Measurements from ENCODE around the gene PER1.

PER1 gene

GRCh38 chr17:8140065-8141029 is 11.9 kb downstream of the PER1 start:
- DNase-seq (ENCODE audit: low read depth in 3 of 3): no peak

GRCh38 chr17:8138672-8139371 is 13.4 kb downstream of the PER1 start:
- DNase-seq (ENCODE audit: low read depth in 3 of 3): peak; percentile 93 to 98 (median 97)

- no peak for DNase-seq (ENCODE audit: low read depth in 3 of 3)
Measured at GRCh38 chr17:8138374-8138671, 13.9 kb downstream of the PER1 start.

- DNase-seq (ENCODE audit: low read depth in 3 of 3): no peak
Measured at GRCh38 chr17:8137645-8138373, 14.4 kb downstream of the PER1 start.

- no peak for DNase-seq (ENCODE audit: low read depth in 3 of 3)
Measured at GRCh38 chr17:8133941-8134340, 18.3 kb downstream of the PER1 start.

GRCh38 chr17:8133399-8133798 is 18.8 kb downstream of the PER1 start:
- DNase-seq (ENCODE audit: low read depth in 3 of 3): no peak

- DNase-seq (ENCODE audit: low read depth in 3 of 3): no peak
Measured at GRCh38 chr17:8131844-8132441, 20.3 kb downstream of the PER1 start.

GRCh38 chr17:8128125-8128784 is 23.9 kb downstream of the PER1 start:
- no peak for DNase-seq (ENCODE audit: low read depth in 3 of 3)

GRCh38 chr17:8126491-8127066 is 25.6 kb downstream of the PER1 start:
- DNase-seq (ENCODE audit: low read depth in 3 of 3): peak in 1 of 3 experiments; percentile 59

GRCh38 chr17:8125947-8126490 is 26.2 kb downstream of the PER1 start:
- peak in 1 of 3 experiments; percentile 16 for DNase-seq (ENCODE audit: low read depth in 3 of 3)

- DNase-seq (ENCODE audit: low read depth in 3 of 3): peak; percentile 85 to 89 (median 88)
Measured at GRCh38 chr17:8125154-8125946, 26.9 kb downstream of the PER1 start.

GRCh38 chr17:8124350-8125153 is 27.7 kb downstream of the PER1 start:
- DNase-seq (ENCODE audit: low read depth in 3 of 3): peak in 1 of 3 experiments; percentile 24

- no peak for DNase-seq (ENCODE audit: low read depth in 3 of 3)
Measured at GRCh38 chr17:8123695-8124349, 28.4 kb downstream of the PER1 start, which contains the start of gene HES7. Gene HES7, minus strand, starts transcription at chr17:8124106. Its CDS starts 22 bp downstream, at chr17:8124084.

GRCh38 chr17:8122924-8123694 is 29.1 kb downstream of the PER1 start:
- DNase-seq (ENCODE audit: low read depth in 3 of 3): peak in 1 of 3 experiments; percentile 51

GRCh38 chr17:8122422-8122923 is 29.7 kb downstream of the PER1 start:
- peak in 1 of 3 experiments; percentile 25 for DNase-seq (ENCODE audit: low read depth in 3 of 3)

GRCh38 chr17:8121681-8122421 is 30.4 kb downstream of the PER1 start:
- DNase-seq (ENCODE audit: low read depth in 3 of 3): peak in 1 of 3 experiments; percentile 66

GRCh38 chr17:8121407-8121680 is 30.9 kb downstream of the PER1 start:
- DNase-seq (ENCODE audit: low read depth in 3 of 3): no peak
